NCI-H446 (cell line): Measurements from ENCODE around the gene NRBP1.

ENCODE experiments used
- DNase-seq, 2 experiments: peaks; one replicate each; lab custom pipeline; 2025; lab: John Stamatoyannopoulos, UW

Gene NRBP1

GRCh38 chr2:27428213-27428977 lies at the start of gene NRBP1:
Gene NRBP1 (plus strand): TSS chr2:27428631. CDS start chr2:27433274, 4,643 bp downstream.
- peak; percentile 76 to 94 for DNase-seq

DNA sequence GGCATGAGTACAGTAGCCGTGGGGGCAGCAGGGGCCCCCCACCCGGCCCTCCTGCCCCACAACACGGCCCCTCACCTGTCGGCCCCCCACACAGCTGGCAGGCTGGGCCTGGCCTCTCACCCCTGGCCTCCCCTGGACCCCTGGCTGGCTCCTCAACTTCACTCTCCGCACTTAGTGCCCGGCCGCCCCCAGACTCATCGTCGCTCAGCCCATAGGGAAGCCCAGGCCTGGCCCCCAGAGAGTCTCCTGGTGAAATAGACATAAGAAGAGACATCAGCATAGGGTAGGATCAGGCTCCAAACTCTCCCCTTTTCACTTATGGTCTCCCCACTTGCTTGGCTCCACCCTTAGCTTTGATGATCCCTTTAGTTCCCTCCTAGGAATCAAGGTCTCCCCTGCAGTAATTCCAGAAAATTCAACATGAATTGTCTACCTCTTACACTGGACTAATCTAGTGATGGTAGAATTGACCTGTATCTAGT lies 49.6 kb upstream of the NRBP1 start:
- no peak for DNase-seq

DNA sequence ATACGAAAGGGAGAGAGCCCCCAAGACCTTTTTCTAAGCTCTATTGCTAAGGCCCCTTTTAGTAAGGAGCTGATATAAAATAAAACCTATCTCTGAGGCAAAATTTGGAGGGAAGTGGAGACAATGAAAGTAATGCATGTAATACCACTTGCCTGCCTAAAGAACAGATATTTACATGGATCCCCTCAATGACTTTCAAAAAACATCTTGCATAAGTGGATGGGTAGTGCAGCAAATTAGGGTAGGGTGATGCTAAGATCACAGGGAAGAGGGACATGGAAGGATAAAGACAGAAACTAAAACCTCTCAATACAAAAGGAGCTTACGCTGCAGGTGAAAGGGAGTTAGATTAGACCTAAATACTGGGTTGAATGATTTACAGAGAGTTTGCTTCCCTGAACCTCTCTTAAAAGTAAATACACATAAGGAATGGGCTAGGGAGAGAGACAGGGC lies 49.0 kb upstream of the NRBP1 start:
- no peak for DNase-seq

GRCh38 chr2:27379836-27380625 lies 48.4 kb upstream of the NRBP1 start:
- peak in 1 of 2 experiments; percentile 63 for DNase-seq

DNA sequence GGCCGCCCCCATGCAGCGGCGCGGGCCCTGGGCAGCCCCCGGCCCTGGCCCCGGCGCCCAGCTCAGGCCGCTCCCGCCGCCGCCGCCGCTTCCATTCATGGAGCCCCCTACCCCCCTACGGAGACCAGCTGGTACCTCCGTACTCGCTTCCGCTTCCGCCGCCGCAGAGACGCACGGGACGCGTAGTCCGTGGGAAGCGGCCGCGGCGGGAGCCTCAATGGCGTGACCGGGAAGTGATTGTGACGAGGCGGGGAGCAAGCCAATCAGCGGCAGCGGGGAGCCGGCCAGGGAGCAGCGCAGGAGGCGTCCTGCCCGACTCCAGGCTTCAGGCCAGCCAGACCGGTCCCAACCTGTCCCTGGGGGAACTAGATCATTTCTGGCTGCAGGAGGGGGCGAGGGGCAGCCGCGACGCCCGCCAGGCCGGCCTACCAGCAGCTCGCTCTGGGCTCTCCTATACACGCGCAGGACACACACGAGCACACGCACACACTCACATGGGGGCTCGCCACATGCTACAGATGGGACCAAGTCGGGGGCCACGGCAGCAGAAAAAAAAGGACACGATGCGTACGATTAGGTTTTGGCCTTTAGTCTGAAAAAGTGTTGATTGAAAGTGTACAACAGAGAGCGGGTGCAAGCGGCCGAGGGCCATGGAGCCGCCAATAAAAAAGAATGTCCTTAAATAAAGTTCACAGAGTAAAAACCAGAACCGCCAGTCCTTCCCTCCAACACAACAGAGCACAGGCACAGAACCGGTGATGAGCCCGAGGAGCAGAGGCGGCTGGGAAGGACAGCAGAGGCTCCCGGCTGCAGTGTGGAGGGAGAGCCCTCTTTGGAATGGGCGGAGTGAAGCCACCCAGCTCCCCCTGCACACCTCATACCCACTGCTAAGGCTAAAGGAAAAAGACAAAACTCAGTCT lies 47.5 kb upstream of the NRBP1 start, which contains the start of gene ZNF513:
Gene ZNF513 (minus strand): TSS at position 109 of the 920 bp plus-strand sequence. CDS start 208 bp downstream, outside the sequence.
- peak; percentile 88 to 97 for DNase-seq

DNA sequence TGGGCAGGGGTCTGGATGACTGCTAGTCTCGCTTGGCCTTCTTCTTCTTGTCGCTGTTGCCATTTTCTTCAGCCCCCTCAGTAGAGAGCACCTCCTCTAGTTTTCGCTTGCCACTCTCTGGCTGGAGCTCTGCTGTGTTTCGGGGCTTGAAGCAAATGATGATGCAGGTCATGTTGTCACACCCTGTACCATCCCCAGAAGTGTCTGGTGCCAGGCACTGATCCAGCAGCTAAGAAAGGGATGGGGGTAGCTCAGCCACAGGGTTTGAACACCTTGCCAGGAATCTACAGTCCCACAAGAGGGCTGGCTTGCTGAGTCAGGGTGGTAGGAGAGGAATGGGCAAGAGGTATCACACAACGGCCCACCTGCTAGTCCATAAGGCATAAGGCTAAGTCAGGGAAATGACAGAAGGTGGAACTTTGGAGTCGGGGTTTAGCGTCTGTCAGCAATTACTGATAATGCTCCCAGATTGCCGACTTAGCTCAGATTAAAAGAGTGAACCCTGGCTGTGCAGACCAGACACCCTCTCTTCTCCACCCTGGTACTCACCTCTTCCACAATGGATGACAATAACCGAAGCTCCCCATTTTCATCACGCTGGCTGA lies 46.8 kb upstream of the NRBP1 start:
- no peak for DNase-seq

- DNase-seq, result no peak
These were observed 37.4 kb upstream of the NRBP1 start for GRCh38 chr2:27390822-27391679.

GRCh38 chr2:27393225-27393624 lies 35.2 kb upstream of the NRBP1 start:
- no peak for DNase-seq

DNA sequence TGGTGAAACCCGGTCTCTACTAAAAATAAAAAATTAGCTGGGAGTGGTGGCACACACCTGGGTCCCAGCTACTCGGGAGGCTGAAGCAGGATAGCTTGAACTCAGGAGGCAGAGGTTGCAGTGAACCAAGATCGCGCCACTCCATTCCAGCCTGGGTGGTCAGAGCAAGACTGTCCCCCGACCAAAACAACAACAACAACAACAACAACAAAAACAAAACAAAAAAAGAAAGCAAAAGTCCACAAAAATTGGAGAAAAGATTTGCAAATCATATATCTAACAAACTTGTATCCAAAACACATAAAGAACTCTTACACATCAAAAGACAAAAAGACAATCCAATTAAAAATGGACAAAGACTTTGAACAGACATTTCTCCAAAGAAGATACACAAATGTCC lies 29.5 kb upstream of the NRBP1 start:
- DNase-seq, result no peak

DNA sequence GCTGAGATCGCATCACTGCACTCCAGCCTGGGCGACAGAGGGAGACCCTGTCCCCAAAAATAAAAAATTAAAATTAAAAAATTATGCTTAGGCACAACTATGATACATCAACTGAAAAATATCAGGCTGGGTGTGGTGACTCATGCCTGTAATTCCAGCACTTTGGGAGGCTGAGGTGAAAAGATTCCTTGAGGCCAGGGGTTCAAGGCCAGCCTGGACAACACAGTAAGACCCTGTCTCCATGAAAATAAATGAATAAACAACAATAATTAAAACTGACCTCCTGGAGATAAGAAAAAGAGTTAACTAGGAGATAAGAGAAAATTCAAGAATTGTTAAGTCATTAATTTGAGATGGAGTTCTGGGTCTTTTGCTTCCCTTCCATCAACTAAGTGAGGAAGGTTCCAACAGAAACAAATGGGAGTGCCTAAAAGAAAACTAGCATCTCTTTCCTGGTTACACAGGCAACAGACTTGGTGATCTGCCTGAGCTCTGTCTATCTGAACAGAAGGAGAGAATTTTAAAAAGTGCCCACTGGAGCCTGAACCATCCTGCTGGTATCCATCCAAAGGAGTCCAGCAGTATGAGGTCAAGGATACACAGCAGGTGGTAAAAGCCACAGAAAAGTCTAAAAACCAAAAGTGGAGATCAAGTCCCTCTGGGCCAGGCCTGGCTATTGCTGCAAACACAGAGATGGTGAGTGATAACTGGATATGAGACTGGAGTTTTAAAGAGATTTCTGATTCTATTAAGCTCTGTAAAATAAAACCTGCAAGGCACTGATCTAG lies 27.9 kb upstream of the NRBP1 start:
- DNase-seq, result no peak

DNA sequence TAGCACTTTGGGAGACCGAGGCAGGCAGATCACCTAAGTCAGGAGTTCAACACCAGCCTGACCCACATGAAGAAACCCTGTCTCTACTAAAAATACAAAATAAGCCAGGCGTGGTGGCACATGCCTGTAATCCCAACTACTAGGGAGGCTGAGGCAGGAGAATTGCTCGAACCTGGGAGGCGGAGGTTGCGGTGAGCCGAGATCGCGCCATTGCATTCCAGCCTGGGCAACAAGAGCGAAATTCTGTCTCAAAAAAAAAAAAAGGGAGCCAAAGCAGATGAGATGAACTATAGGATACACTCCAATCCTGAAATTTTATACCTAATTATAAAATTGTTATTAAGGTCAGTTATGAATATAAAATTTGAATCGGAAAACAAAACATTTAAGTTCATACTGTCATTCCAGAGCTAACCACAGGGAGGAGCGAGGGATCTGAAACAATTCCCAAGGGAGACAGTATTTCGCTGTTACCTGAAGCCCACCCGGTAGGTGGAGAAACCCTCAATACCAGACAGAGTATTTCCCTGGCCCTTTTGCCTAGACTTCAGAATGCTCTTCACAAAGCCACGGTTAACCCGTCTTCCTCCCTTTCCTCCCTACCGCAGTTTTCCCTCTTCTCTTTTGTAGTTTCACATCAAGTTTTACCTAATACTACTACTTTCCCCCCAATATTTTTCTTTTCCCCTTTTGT lies 20.5 kb upstream of the NRBP1 start:
- DNase-seq, result peak in 1 of 2 experiments; percentile 46

- DNase-seq, result peak in 1 of 2 experiments; percentile 12
These were observed 19.7 kb upstream of the NRBP1 start for GRCh38 chr2:27408601-27409320.

- peak; percentile 76 to 95 for DNase-seq
These were observed 18.9 kb upstream of the NRBP1 start, which contains the start of gene PPM1G for GRCh38 chr2:27409321-27410073. Gene PPM1G (minus strand): TSS chr2:27409591. CDS start chr2:27409422, 169 bp downstream.

GRCh38 chr2:27412419-27413152 lies 15.8 kb upstream of the NRBP1 start:
- no peak for DNase-seq

- DNase-seq, result no peak
These were observed 12.3 kb upstream of the NRBP1 start for GRCh38 chr2:27416151-27416550.

GRCh38 chr2:27420996-27421395 lies 7.4 kb upstream of the NRBP1 start:
- DNase-seq, result no peak
